ENCODE measurements around the gene ACIN1. TPM values are rescaled to one million over a fixed set of nuclear protein-coding genes. Genes with fewer than 3 reads are reported as not detected.

Gene ACIN1
- total and polyA plus RNA-seq, 2 of the 13 experiments (the other 11 are each of a cell fraction or from before 2014, with no cell fraction given) = 165 to 183 TPM

GRCh38 chr14:23112359-23113178, 17.6 kb upstream of the ACIN1 start (continued):
- 0 out of 2 replicates have a peak, but pooled peaks have one; percentile 58 for TF ChIP-seq KLF13 (CRISPR knock-in tag; IDR thresholded peaks at IDR 0.05)
- TF ChIP-seq NONO (IDR thresholded peaks at IDR 0.05) = peak; percentile 95; the same call in 1 of the 2 replicates
- TF ChIP-seq NONO (CRISPR knock-in tag; conservative IDR thresholded peaks at IDR 0.05) = no peak
- TF ChIP-seq CEBPG (CRISPR knock-in tag; IDR thresholded peaks at IDR 0.05) = no peak
- TF ChIP-seq TEAD3 (CRISPR knock-in tag; optimal IDR thresholded peaks at IDR 0.05; ENCODE audit: borderline replicate concordance) = no peak
- peak; percentile 71; the same call in 1 of the 2 replicates for TF ChIP-seq ZNF280B (CRISPR knock-in tag; IDR thresholded peaks at IDR 0.05; ENCODE audit: borderline replicate concordance)
- TF ChIP-seq WIZ (CRISPR knock-in tag; IDR thresholded peaks at IDR 0.05) = no peak
- TF ChIP-seq PBX2 (CRISPR knock-in tag; IDR thresholded peaks at IDR 0.05) = no peak
- no peak for TF ChIP-seq ZBTB33 (CRISPR knock-in tag; IDR thresholded peaks at IDR 0.05)
- no peak for TF ChIP-seq PRPF4 (IDR thresholded peaks at IDR 0.05; ENCODE audit: low read depth, low read length, poor library complexity, severe bottlenecking)
- TF ChIP-seq ZNF543 (CRISPR knock-in tag; IDR thresholded peaks at IDR 0.05) = no peak
- TF ChIP-seq EED (CRISPR knock-in tag; IDR thresholded peaks at IDR 0.05) = peak; percentile 41; the same call in 1 of the 2 replicates
- TF ChIP-seq BRD4 (CRISPR knock-in tag; IDR thresholded peaks at IDR 0.05) = no peak
- TF ChIP-seq REST (IDR thresholded peaks at IDR 0.05; ENCODE audit: borderline replicate concordance in 1 of 2, low read depth in 1 of 2, low read length in 2 of 2) = no peak
- TF ChIP-seq MTA3 (CRISPR knock-in tag; IDR thresholded peaks at IDR 0.05) = no peak
- 0 out of 2 replicates have a peak, but pooled peaks have one; percentile 13 for TF ChIP-seq MAZ (IDR thresholded peaks at IDR 0.05; ENCODE audit: borderline replicate concordance, low read depth, low read length)
- TF ChIP-seq MAZ (CRISPR knock-in tag; IDR thresholded peaks at IDR 0.05; ENCODE audit: low read depth) = no peak
- TF ChIP-seq MLLT10 (CRISPR knock-in tag; IDR thresholded peaks at IDR 0.05) = no peak
- TF ChIP-seq HNRNPK (IDR thresholded peaks at IDR 0.05; ENCODE audit: low read depth, low read length, poor library complexity, severe bottlenecking) = peak; percentile 69
- TF ChIP-seq IKZF4 (CRISPR knock-in tag; IDR thresholded peaks at IDR 0.05; ENCODE audit: borderline replicate concordance, low read depth, not compliant biosample characterization) = no peak
- no peak for TF ChIP-seq KAT8 (CRISPR knock-in tag; IDR thresholded peaks at IDR 0.05)
- TF ChIP-seq EZH2 (conservative IDR thresholded peaks at IDR 0.05; ENCODE audit: low read depth, low read length) = peak; percentile 37; the same call in 1 of the 2 replicates

All from HepG2 (cell line).